Neuronal stem cell (in vitro differentiated cells): ENCODE data around the gene NRG4. TPM values are rescaled to one million over a fixed set of nuclear protein-coding genes. Genes with fewer than 3 reads are reported as not detected.

Experiments
- DNase-seq: peaks from one replicate; pipeline ENCODE4 v3.0.0-alpha.2; 2013; ENCODE audit warnings: low spot score
- H2AFZ ChIP-seq: one replicate; pipeline ENCODE4 v1.6.1; 2013; ENCODE audit warnings: mild to moderate bottlenecking, low read length, inconsistent platforms
- H2AK5ac ChIP-seq: 2 replicates; pipeline ENCODE4 v1.6.1; 2013; ENCODE audit warnings: low read depth, mild to moderate bottlenecking, inconsistent platforms, low read length, moderate library complexity, mixed read lengths
- H2BK120ac ChIP-seq: 2 replicates; pipeline ENCODE4 v1.6.1; 2013; ENCODE audit warnings: low read depth, mild to moderate bottlenecking, inconsistent platforms, low read length, moderate library complexity, mixed read lengths
- H2BK12ac ChIP-seq: one replicate; pipeline ENCODE4 v1.6.1; 2013; ENCODE audit warnings: low read length, inconsistent platforms
- H2BK15ac ChIP-seq: 2 replicates; pipeline ENCODE4 v1.6.1; 2013; ENCODE audit warnings: mild to moderate bottlenecking, low read length, inconsistent platforms, mixed read lengths
- H2BK5ac ChIP-seq: one replicate; pipeline ENCODE4 v1.6.1; 2013; ENCODE audit warnings: inconsistent platforms, mild to moderate bottlenecking, low read length, moderate library complexity
- H3K14ac ChIP-seq: one replicate; pipeline ENCODE4 v1.6.1; 2013; ENCODE audit warnings: low read length, inconsistent platforms
- H3K18ac ChIP-seq: 2 replicates; pipeline ENCODE4 v1.6.1; 2013; ENCODE audit warnings: low read length, inconsistent platforms
- H3K23ac ChIP-seq: 2 replicates; pipeline ENCODE4 v1.6.1; 2013; ENCODE audit warnings: low read depth, mild to moderate bottlenecking, mixed read lengths, low read length, inconsistent platforms; ENCODE audit not compliant: poor library complexity
- H3K27ac ChIP-seq: replicated peaks from 3 replicates; pipeline ENCODE4 v1.5.1; 2013; ENCODE audit warnings: low read length, inconsistent platforms
- H3K27me3 ChIP-seq, 3 experiments: 2 replicates each; pipeline ENCODE4 v1.6.1; 2013; ENCODE audit warnings: low read length in 3 of 3, mild to moderate bottlenecking in 2 of 3, inconsistent platforms in 1 of 3, low read depth in 1 of 3, mixed read lengths in 1 of 3, moderate library complexity in 1 of 3; ENCODE audit not compliant: control insufficient read depth in 3 of 3, insufficient read depth in 3 of 3
- H3K36me3 ChIP-seq, 2 donors: replicated peaks in 1 of 2; 2 replicates each; pipeline ENCODE4 v1.6.1; 2013; ENCODE audit warnings: low read length in 2 of 2; ENCODE audit not compliant: control insufficient read depth in 2 of 2, insufficient read depth in 2 of 2
- H3K4ac ChIP-seq: 2 replicates; pipeline ENCODE4 v1.6.1; 2013; ENCODE audit warnings: inconsistent platforms, mild to moderate bottlenecking, low read length, moderate library complexity
- H3K4me1 ChIP-seq, 2 donors: 1 replicate in 1 of 2; 2 replicates in 1 of 2; pipeline ENCODE4 v1.6.1; 2013; ENCODE audit warnings: low read length in 2 of 2, low read depth in 1 of 2; ENCODE audit not compliant: control insufficient read depth in 2 of 2, insufficient read depth in 1 of 2
- H3K4me2 ChIP-seq: one replicate; pipeline ENCODE4 v1.6.1; 2013; ENCODE audit warnings: mild to moderate bottlenecking, low read length, inconsistent platforms; ENCODE audit not compliant: insufficient read depth, poor library complexity, severe bottlenecking
- H3K4me3 ChIP-seq, 2 donors: 2 replicates each; pipeline ENCODE4 v1.5.1; 2013; ENCODE audit warnings: low read length in 2 of 2, mild to moderate bottlenecking in 2 of 2, inconsistent platforms in 1 of 2, moderate library complexity in 1 of 2
- H3K79me1 ChIP-seq: one replicate; pipeline ENCODE4 v1.6.1; 2013; ENCODE audit warnings: low read depth, mild to moderate bottlenecking, inconsistent platforms, low read length, moderate library complexity
- H3K9ac ChIP-seq: one replicate; pipeline ENCODE4 v1.6.1; 2013; ENCODE audit warnings: mild to moderate bottlenecking, low read depth, low read length, inconsistent platforms; ENCODE audit not compliant: poor library complexity
- H3K9me3 ChIP-seq, 2 donors: replicated peaks in 1 of 2; 2 replicates each; pipeline versions ENCODE3 to v1.6.1; 2013; ENCODE audit warnings: low read length in 2 of 2, mild to moderate bottlenecking in 2 of 2, inconsistent platforms in 1 of 2, low read depth in 1 of 2, mixed read lengths in 1 of 2, moderate library complexity in 1 of 2; ENCODE audit not compliant: control insufficient read depth in 2 of 2, insufficient read depth in 1 of 2
- H4K8ac ChIP-seq: one replicate; pipeline ENCODE4 v1.6.1; 2013; ENCODE audit warnings: low read depth, mild to moderate bottlenecking, inconsistent platforms, low read length, moderate library complexity
- H4K91ac ChIP-seq: one replicate; pipeline ENCODE4 v1.6.1; 2013; ENCODE audit warnings: low read length, low read depth, mild to moderate bottlenecking, inconsistent platforms; ENCODE audit not compliant: poor library complexity
- WGBS, 2 donors: extraction: QIAGEN DNeasy Blood & Tissue Kit; methylation state at CpG; one replicate each; pipeline ENCODE4 v1.1.7; 2013; ENCODE audit warnings: missing lambda C conversion rate in 2 of 2, mixed read lengths in 1 of 2; ENCODE audit not compliant: insufficient read length in 2 of 2, insufficient replicate concordance in 1 of 2; ENCODE audit errors: extremely low coverage in 2 of 2; 5-methylcytosine and 5-hydroxymethylcytosine counted together
- polyA plus RNA-seq, 2 experiments: library from polyadenylated mRNA; stranded (reverse); fragments of 200-250 nt; gene quantifications; one replicate each; pipeline ENCODE4 v1.2.3, GENCODE V29; 2013

NRG4 gene, protein sequence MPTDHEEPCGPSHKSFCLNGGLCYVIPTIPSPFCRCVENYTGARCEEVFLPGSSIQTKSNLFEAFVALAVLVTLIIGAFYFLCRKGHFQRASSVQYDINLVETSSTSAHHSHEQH
- polyA plus RNA-seq (2013, experiment 1 of 2): 0.15 TPM
- polyA plus RNA-seq (2013, experiment 2 of 2): 0.10 TPM

DNA sequence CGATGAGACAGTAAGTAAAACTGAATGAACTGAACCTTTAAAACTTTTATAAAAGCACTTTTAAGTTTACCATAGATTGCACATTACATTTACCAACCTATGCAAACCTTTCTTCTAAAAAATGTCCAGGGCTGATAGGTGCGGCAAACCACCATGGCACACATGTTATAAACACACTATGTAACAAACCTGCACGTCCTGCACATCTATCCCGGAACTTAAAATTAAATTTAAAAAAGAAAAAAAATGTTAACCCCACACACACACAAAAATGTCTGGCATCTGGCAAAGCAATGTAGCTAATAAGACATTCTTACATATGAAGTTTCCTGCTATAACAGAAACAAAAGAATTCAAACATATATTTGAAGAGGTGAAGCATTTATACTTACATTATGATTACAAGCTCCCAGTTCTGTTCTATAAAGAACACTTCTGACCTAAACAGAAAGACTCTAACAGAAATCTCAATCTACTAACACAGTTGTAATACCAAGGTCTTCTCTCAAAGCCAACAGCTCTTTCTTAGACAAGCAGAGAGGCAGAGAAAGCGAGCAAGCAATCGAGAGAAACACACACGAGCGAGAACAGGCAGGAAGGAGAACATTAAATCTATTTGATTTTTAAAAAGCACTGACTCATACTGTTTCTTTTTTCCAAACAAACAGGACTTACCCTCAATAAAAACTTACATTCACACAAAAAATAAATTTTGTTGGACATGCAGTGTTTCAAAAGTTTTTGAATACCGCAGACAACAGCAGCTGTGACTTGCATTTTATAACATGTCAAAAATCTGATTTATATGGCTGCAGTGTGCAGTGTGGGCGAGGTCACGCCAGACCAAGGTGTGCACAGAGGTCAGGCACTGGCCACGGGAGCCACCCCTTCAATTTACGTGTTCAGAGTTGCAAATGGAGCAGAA is at the start of gene NRG4:
TSS of gene NRG4 (minus strand) at position 798 of the 925 bp plus-strand sequence. CDS start 1,194 bp downstream, outside the sequence.
- Histone ChIP-seq H3K4me1 (no peaks in the 10 kb centered on the region), H3K18ac (no peak within 1 kb of the TSS), H3K27me3 (no peaks in the 10 kb centered on the region), H4K8ac (no peak within 1 kb of the TSS), H3K27ac (no peak within 1 kb of the TSS), H2BK15ac (no peak within 1 kb of the TSS), H3K36me3 (no peaks in the 10 kb centered on the region), H2BK120ac (no peak within 1 kb of the TSS), H2BK5ac (no peak within 1 kb of the TSS), H3K9ac (no peak within 1 kb of the TSS), H3K4me3 (no peak within 1 kb of the TSS), H4K91ac (no peak within 1 kb of the TSS), H2AK5ac (no peak within 1 kb of the TSS), H3K14ac (no peak within 1 kb of the TSS), H3K23ac (no peak within 1 kb of the TSS), H3K9me3 (no peaks in the 10 kb centered on the region), H2BK12ac (no peak within 1 kb of the TSS), H3K79me1 (no peaks in the 10 kb centered on the region), H2AFZ (no peak within 1 kb of the TSS), H3K4me2 (no peak within 1 kb of the TSS), H3K4ac (no peak within 1 kb of the TSS)
- no CpG with 5 or more reads among the region's 13 CpGs for WGBS, 2 donors
- no peak for DNase-seq

DNA sequence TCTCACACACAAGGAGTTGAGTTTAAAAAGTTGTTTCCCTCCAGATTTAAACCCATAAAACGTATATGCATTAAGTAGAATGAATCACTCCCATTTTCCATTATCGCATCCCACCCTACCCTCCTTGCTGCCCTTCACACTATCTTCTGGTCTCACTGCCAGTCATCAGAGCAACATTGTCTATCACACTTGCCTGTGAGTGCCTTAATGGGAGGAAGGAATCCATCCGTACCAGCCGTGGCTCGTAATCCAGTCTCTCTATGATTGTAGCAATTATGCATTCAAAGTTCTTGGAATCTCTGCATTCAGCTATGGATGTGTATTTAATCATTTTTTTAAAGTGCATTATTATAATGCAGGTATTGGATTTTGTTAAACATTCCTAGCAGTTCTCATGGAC is 49.5 kb upstream of the NRG4 start:
- Histone ChIP-seq H3K9me3 (no peaks in the 10 kb centered on the region), H3K27ac (no peak overlapping the region), H3K4me3 (no peak overlapping the region), H3K18ac (no peak overlapping the region), H2BK120ac (no peak overlapping the region), H3K4me2 (no peak overlapping the region), H2BK15ac (no peak overlapping the region), H2AFZ (no peak overlapping the region), H4K91ac (no peak overlapping the region), H4K8ac (no peak overlapping the region), H2AK5ac (no peak overlapping the region), H3K36me3 (no peaks in the 10 kb centered on the region), H2BK12ac (no peak overlapping the region), H3K23ac (no peak overlapping the region), H2BK5ac (no peak overlapping the region), H3K4ac (no peak overlapping the region), H3K14ac (no peak overlapping the region), H3K27me3 (peaks cover 3 to 82% (median 14%) of the 10 kb centered on the region in 3 experiments), H3K79me1 (no peaks in the 10 kb centered on the region), H3K9ac (no peak overlapping the region), H3K4me1 (peaks cover 6 to 11% of the 10 kb centered on the region in 2 donors)
- no CpG with 5 or more reads among the region's 5 CpGs for WGBS, 2 donors
- DNase-seq: no peak

DNA sequence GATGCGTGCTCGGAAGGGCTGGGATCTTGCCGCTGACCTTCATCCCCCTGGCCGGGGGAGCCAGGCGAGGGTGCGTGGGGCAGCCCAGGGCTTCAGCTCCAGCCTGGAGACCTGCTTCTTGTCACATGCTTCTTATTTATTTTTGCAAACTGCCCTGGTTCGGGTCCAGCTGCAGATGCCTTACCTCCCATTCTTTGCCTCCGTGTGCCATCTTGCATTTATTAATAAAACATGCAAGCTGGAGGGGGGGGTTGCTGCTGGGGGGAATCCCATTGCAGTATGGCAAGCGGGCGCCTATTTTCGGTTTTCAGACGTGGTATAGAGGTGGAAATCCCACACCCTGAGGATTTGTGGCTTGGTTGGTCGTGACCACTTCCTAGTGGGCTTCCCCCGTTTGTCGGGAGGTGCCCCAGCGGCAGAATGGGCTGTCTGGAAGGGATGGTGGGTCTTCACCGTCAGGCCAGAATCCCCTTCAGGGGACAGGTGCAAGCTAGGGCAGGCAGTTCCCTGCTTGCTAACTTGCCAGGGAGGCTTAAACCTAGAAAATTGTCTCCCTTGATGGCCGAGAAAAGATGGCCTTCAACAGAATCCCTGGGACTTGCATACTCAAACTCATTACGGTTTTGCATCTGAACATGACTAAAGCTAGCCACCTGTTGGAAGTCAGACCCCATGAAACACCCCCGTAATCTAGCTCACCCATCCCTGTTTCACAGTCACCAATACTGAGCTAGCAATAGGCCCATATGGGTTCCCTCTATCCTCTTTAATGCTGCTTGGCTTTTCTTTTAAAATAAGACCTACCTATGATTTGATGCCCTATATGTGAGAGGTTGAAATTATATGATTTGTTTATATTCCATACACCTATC is 48.1 kb upstream of the NRG4 start:
- Histone ChIP-seq H3K23ac (no peak overlapping the region), H3K27me3 (peaks cover 3 to 75% (median 14%) of the 10 kb centered on the region in 3 experiments), H3K4ac (no peak overlapping the region), H3K9ac (peak overlapping the region; percentile 47), H3K36me3 (no peaks in the 10 kb centered on the region), H3K4me3 (peak overlapping the region; percentile 52 to 86), H3K18ac (peak overlapping the region; percentile 80), H2BK12ac (no peak overlapping the region), H3K14ac (no peak overlapping the region), H3K4me2 (peak overlapping the region; percentile 72), H2AK5ac (no peak overlapping the region), H4K8ac (no peak overlapping the region), H2BK120ac (peak overlapping the region; percentile 56), H3K9me3 (no peaks in the 10 kb centered on the region), H4K91ac (no peak overlapping the region), H2AFZ (peak overlapping the region; percentile 99), H2BK5ac (no peak overlapping the region), H3K79me1 (no peaks in the 10 kb centered on the region), H3K4me1 (peaks cover 6 to 8% of the 10 kb centered on the region in 2 donors), H2BK15ac (no peak overlapping the region), H3K27ac (no peak overlapping the region)
- no CpG with 5 or more reads among the region's 20 CpGs for WGBS, 2 donors
- no peak for DNase-seq
